Endothelial cell of umbilical vein (primary cell): ENCODE results near the gene THBS1. TPM values are rescaled to one million over a fixed set of nuclear protein-coding genes. Genes with fewer than 3 reads are reported as not detected.

Experiments used
- BruUV-seq: library from RNA; stranded (reverse); fragments of 400-500 nt; replicated peaks from 2 replicates; lab custom pipeline; 2021; lab: Mats Ljungman, UMichigan
- CTCF ChIA-PET: fragments of 300-600, 350-600 bp; sonication (Branson Sonifier 250); formaldehyde crosslinking; loops from one replicate; lab custom pipeline; 2021; ENCODE audit warnings: antibody characterized with exemption, inconsistent platforms; lab: Charles Lee
- POLR2A ChIA-PET: fragments of 300-600, 350-600 bp; sonication (Branson Sonifier 250); formaldehyde crosslinking; loops from one replicate; lab custom pipeline; 2021; ENCODE audit warnings: antibody characterized with exemption, inconsistent platforms; lab: Charles Lee
- DNase-seq: peaks from one replicate; pipeline ENCODE4 v3.0.0-alpha.2; 2011; ENCODE audit warnings: low read depth, low spot score
- FAIRE-seq: peaks from 2 replicates; lab custom pipeline; 2011; peaks lifted over from hg19 to GRCh38; lab: Jason Lieb, UNC
- H2AFZ ChIP-seq: 2 replicates; pipeline ENCODE4 v1.6.0; 2012; ENCODE audit warnings: low read depth, low read length, control low read depth, inconsistent platforms
- H3K27ac ChIP-seq: 2 replicates; pipeline ENCODE4 v1.5.1; 2011; ENCODE audit warnings: low read depth, mild to moderate bottlenecking, control low read depth, low read length, moderate library complexity; ENCODE audit not compliant: insufficient read depth
- H3K27me3 ChIP-seq, 2 experiments: 2 replicates each; pipeline versions ENCODE4 v1.6.0 to v1.6.1; 2011; ENCODE audit warnings: low read length in 2 of 2, mixed read lengths in 1 of 2; ENCODE audit not compliant: control insufficient read depth in 2 of 2, insufficient read depth in 2 of 2
- H3K36me3 ChIP-seq, 2 experiments: 2 replicates in 1 of 2; 3 replicates in 1 of 2; pipeline ENCODE4 v1.5.1; 2011; ENCODE audit warnings: low read length in 2 of 2, mild to moderate bottlenecking in 1 of 2, moderate library complexity in 1 of 2; ENCODE audit not compliant: control insufficient read depth in 2 of 2, insufficient read depth in 2 of 2; ENCODE audit errors: extremely low read depth in 1 of 2
- H3K4me1 ChIP-seq: 3 replicates; pipeline ENCODE4 v1.5.1; 2011; ENCODE audit warnings: mild to moderate bottlenecking, low read length; ENCODE audit not compliant: control insufficient read depth, insufficient read depth; ENCODE audit errors: extremely low read depth
- H3K4me2 ChIP-seq: 2 replicates; pipeline ENCODE4 v1.6.1; 2011; ENCODE audit warnings: low read length, control low read depth, mixed read lengths; ENCODE audit not compliant: insufficient read depth
- H3K4me3 ChIP-seq, 3 experiments: fragments of 200-600 bp in 1 of 3; sonication (generic), shearing (Covaris generic) in 1 of 3; replicated peaks in 1 of 3; 2 replicates each; pipeline ENCODE4 v1.5.1; 2011 to 2016; ENCODE audit warnings: control low read depth in 3 of 3, low read length in 3 of 3, mild to moderate bottlenecking in 2 of 3, inconsistent platforms in 1 of 3, low read depth in 1 of 3, moderate library complexity in 1 of 3; ENCODE audit not compliant: insufficient read depth in 1 of 3
- H3K79me2 ChIP-seq: 2 replicates; pipeline ENCODE4 v1.6.0; 2012; ENCODE audit warnings: low read length, inconsistent platforms; ENCODE audit not compliant: control insufficient read depth, insufficient read depth
- H3K9ac ChIP-seq: replicated peaks from 2 replicates; pipeline ENCODE3; 2011; ENCODE audit warnings: low read length, control low read depth; ENCODE audit not compliant: insufficient read depth; ENCODE audit errors: extremely low read depth
- H3K9me1 ChIP-seq: replicated peaks from 3 replicates; pipeline ENCODE4 v1.6.0; 2011; ENCODE audit warnings: mild to moderate bottlenecking, low read length; ENCODE audit not compliant: control insufficient read depth, insufficient read depth; ENCODE audit errors: extremely low read depth
- H3K9me3 ChIP-seq: replicated peaks from 2 replicates; pipeline ENCODE4 v1.5.1; 2012; ENCODE audit warnings: low read length, inconsistent platforms; ENCODE audit not compliant: control insufficient read depth, insufficient read depth
- H4K20me1 ChIP-seq: replicated peaks from 2 replicates; pipeline ENCODE3; 2011; ENCODE audit warnings: mild to moderate bottlenecking, low read length; ENCODE audit not compliant: control insufficient read depth, insufficient read depth; ENCODE audit errors: extremely low read depth
- EZH2 ChIP-seq: IDR thresholded peaks from 2 replicates; pipeline ENCODE4 v1.6.1; 2012; ENCODE audit warnings: borderline replicate concordance, low read depth, mild to moderate bottlenecking, moderate library complexity, low read length, inconsistent platforms; ENCODE audit not compliant: severe bottlenecking
- FOS ChIP-seq: IDR thresholded peaks from 2 replicates; pipeline ENCODE4 v1.6.1; 2011; ENCODE audit warnings: mild to moderate bottlenecking, low read length, moderate library complexity, borderline replicate concordance; ENCODE audit not compliant: insufficient read depth
- GATA2 ChIP-seq: IDR thresholded peaks from 2 replicates; pipeline ENCODE4 v1.7.0; 2011; ENCODE audit warnings: low read depth, mild to moderate bottlenecking, moderate library complexity, mixed read lengths, low read length; ENCODE audit not compliant: insufficient read length, insufficient read depth
- JUN ChIP-seq: IDR thresholded peaks from 2 replicates; pipeline ENCODE4 v1.6.1; 2011; ENCODE audit warnings: borderline replicate concordance, low read depth; ENCODE audit not compliant: insufficient read length, insufficient read depth
- MYC ChIP-seq: IDR thresholded peaks from one replicate; pipeline ENCODE4 v1.6.1; 2011; ENCODE audit warnings: mild to moderate bottlenecking, low read depth, low read length
- POLR2A ChIP-seq: IDR thresholded peaks from 2 replicates; pipeline ENCODE4 v1.6.1; 2012; ENCODE audit warnings: low read depth, mild to moderate bottlenecking, control low read depth, low read length
- POLR2AphosphoS5 ChIP-seq: IDR thresholded peaks from 2 replicates; pipeline ENCODE4 v1.6.1; 2012; ENCODE audit warnings: low read depth, mild to moderate bottlenecking, control low read depth, low read length, moderate library complexity; ENCODE audit not compliant: insufficient read depth
- dilution Hi-C: fragments of 300-500 bp; cut with MboI; formaldehyde crosslinking; loops from one replicate; pipeline ENCODE4 v1.15.0; 2019; ENCODE audit warnings: low sequenced_read_pairs; ENCODE audit not compliant: extremely low pct_ligation_motif_present
- intact Hi-C: fragments of 100-400 bp; cut with micrococcal nuclease; formaldehyde crosslinking; loops from one replicate; pipeline ENCODE4 v1.10.0; 2022
- polyA plus RNA-seq, 4 experiments: library from polyadenylated mRNA; depleted of rRNA in 3 of 4; stranded (reverse) in 3 of 4; unstranded in 1 of 4; fragments of >200 nt; gene quantifications; 2 replicates each; pipeline versions ENCODE4 v1.2.1 to v1.2.3, GENCODE V29; 2011 to 2012; ENCODE audit warnings: missing spikeins in 1 of 4
- total RNA-seq: library from RNA; stranded (reverse); gene quantifications from 2 replicates; pipeline ENCODE4 v1.2.3, GENCODE V29; 2021
- TF ChIP-seq, protein P1 (sequence below), 2 donors: IDR thresholded peaks; 1 replicate in 1 of 2; 2 replicates in 1 of 2; pipeline ENCODE4 v1.5.1; 2011; ENCODE audit warnings: low read length in 2 of 2, mild to moderate bottlenecking in 2 of 2, moderate library complexity in 2 of 2, control low read depth in 1 of 2, inconsistent platforms in 1 of 2, low read depth in 1 of 2; ENCODE audit not compliant: insufficient read depth in 1 of 2; ENCODE audit errors: extremely low read depth in 1 of 2
- TF ChIP-seq, protein P2 (sequence below): IDR thresholded peaks from 2 replicates; pipeline ENCODE4 v1.6.1; 2011; ENCODE audit not compliant: insufficient read depth, insufficient read length

Gene THBS1
- total and polyA plus RNA-seq, 2 donors (not counting 3 experiments of a cell fraction or from before 2014, with no cell fraction given) = 6,293 to 8,883 TPM

DNA sequence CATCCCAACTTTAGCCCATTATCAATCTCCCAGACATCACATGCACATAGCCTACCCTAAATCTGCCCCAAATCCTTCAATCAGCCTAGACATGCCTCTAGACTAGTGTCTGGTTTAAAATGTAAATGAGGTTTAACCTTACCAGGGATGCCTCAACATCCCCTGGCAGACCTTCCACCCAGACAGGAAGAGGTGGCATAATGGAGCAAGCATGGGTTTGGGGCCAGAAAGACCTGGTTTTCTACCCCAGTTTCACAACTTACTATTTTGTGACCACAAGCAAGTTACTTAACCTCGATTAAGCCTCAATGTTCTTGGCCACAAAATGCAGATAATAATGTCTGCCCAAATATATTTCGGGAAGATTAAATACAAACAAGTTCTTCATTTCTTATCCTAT, 28.3 kb upstream of the THBS1 start:
- dilution Hi-C loops = no loop called here
- CTCF ChIA-PET = interaction anchor here (1.5 kb wide), 1 partner anchor 18 kb away, joined by 3 read pairs; no protein-coding TSS in a partner anchor
- no TSS peak for BruUV-seq

More for the DNA sequence above, 28.3 kb upstream of the THBS1 start:
- H2AFZ ChIP-seq = no peak overlapping the region
- H4K20me1 ChIP-seq = no peaks in the 10 kb centered on the region
- H3K9me3 ChIP-seq = no peaks in the 10 kb centered on the region
- no peak overlapping the region for H3K27ac ChIP-seq
- no peaks in the 10 kb centered on the region for H3K79me2 ChIP-seq
- H3K36me3 ChIP-seq = no peaks in the 10 kb centered on the region
- H3K4me2 ChIP-seq = no peak overlapping the region
- FAIRE-seq = no peak
- H3K9ac ChIP-seq = no peak overlapping the region
- intact Hi-C loops = no loop called here
- no peaks in the 10 kb centered on the region for H3K27me3 ChIP-seq
- POLR2A ChIA-PET = no interaction called here
- H3K9me1 ChIP-seq = no peaks in the 10 kb centered on the region
- no peaks in the 10 kb centered on the region for H3K4me1 ChIP-seq
- H3K4me3 ChIP-seq = no peak overlapping the region
- DNase-seq = no peak
- no peak for TF ChIP-seq POLR2AphosphoS5
- TF ChIP-seq, protein P1, sequence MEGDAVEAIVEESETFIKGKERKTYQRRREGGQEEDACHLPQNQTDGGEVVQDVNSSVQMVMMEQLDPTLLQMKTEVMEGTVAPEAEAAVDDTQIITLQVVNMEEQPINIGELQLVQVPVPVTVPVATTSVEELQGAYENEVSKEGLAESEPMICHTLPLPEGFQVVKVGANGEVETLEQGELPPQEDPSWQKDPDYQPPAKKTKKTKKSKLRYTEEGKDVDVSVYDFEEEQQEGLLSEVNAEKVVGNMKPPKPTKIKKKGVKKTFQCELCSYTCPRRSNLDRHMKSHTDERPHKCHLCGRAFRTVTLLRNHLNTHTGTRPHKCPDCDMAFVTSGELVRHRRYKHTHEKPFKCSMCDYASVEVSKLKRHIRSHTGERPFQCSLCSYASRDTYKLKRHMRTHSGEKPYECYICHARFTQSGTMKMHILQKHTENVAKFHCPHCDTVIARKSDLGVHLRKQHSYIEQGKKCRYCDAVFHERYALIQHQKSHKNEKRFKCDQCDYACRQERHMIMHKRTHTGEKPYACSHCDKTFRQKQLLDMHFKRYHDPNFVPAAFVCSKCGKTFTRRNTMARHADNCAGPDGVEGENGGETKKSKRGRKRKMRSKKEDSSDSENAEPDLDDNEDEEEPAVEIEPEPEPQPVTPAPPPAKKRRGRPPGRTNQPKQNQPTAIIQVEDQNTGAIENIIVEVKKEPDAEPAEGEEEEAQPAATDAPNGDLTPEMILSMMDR (IDR thresholded peaks at IDR 0.05; ENCODE audit: extremely low read depth in 1 of 2, insufficient read depth in 1 of 2, low read depth in 1 of 2, low read length in 2 of 2) = no peak
- TF ChIP-seq, protein P2, sequence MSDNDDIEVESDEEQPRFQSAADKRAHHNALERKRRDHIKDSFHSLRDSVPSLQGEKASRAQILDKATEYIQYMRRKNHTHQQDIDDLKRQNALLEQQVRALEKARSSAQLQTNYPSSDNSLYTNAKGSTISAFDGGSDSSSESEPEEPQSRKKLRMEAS = no peak
- no peak for TF ChIP-seq GATA2
- TF ChIP-seq POLR2A = no peak
- TF ChIP-seq FOS = no peak
- no peak for TF ChIP-seq EZH2
- TF ChIP-seq MYC = no peak
- TF ChIP-seq JUN = no peak
